Dendritic cell treated with granulocyte-macrophage colony-stimulating factor and Interleukin-4, amounts not matched to agents 40 ng/mL and 50 ng/mL, for 4 days (primary cell): ENCODE measurements around the gene AKAP13.

Experiments
- H3K27ac Mint-ChIP-seq: one replicate; pipeline ENCODE4 v1.8.0; 2022; ENCODE audit warnings: mild to moderate bottlenecking, mixed read lengths
- H3K27me3 Mint-ChIP-seq: one replicate; pipeline ENCODE4 v1.8.0; 2022; ENCODE audit warnings: mild to moderate bottlenecking, mixed read lengths
- H3K36me3 Mint-ChIP-seq: one replicate; pipeline ENCODE4 v1.8.0; 2022; ENCODE audit warnings: low read depth, mixed read lengths
- H3K4me1 Mint-ChIP-seq: one replicate; pipeline ENCODE4 v1.8.0; 2022; ENCODE audit warnings: low read depth, mixed read lengths
- H3K4me3 Mint-ChIP-seq: one replicate; pipeline ENCODE4 v1.8.0; 2022; ENCODE audit warnings: mild to moderate bottlenecking, moderate library complexity, mixed read lengths
- H3K9me3 Mint-ChIP-seq: one replicate; pipeline ENCODE4 v1.8.0; 2022; ENCODE audit warnings: mixed read lengths
- intact Hi-C: fragments of 100-400 bp; cut with micrococcal nuclease; formaldehyde crosslinking; loops from one replicate; pipeline ENCODE4 v1.15.0; 2022

The AKAP13 gene

GRCh38 chr15:85748176-85748575 is 367.8 kb downstream of the AKAP13 start:
- Mint-ChIP-seq H3K9me3 (no peaks in the 10 kb centered on the region), H3K27ac (peak overlapping the region; percentile 77), H3K27me3 (no peaks in the 10 kb centered on the region), H3K4me1 (peaks cover 49% of the 10 kb centered on the region), H3K4me3 (no peak overlapping the region), H3K36me3 (peaks cover 64% of the 10 kb centered on the region)
- intact Hi-C loops = no loop called here

- Mint-ChIP-seq H3K27ac (peak overlapping the region; percentile 77), H3K4me1 (peaks cover 54% of the 10 kb centered on the region)
These were observed 368.3 kb downstream of the AKAP13 start for GRCh38 chr15:85748729-85749128.

GRCh38 chr15:85749261-85750151 is 369.1 kb downstream of the AKAP13 start:
- no peaks in the 10 kb centered on the region for H3K9me3 Mint-ChIP-seq
- H3K36me3 Mint-ChIP-seq = peaks cover 51% of the 10 kb centered on the region
- H3K27ac Mint-ChIP-seq = peak overlapping the region; percentile 77
- intact Hi-C loops = no loop called here
- peak overlapping the region; percentile 37 for H3K4me3 Mint-ChIP-seq
- peaks cover 62% of the 10 kb centered on the region for H3K4me1 Mint-ChIP-seq
- H3K27me3 Mint-ChIP-seq = no peaks in the 10 kb centered on the region

More at GRCh38 chr15:85748729-85749128, 368.3 kb downstream of the AKAP13 start:
- no peaks in the 10 kb centered on the region for H3K9me3 Mint-ChIP-seq
- no peaks in the 10 kb centered on the region for H3K27me3 Mint-ChIP-seq
- no peak overlapping the region for H3K4me3 Mint-ChIP-seq
- peaks cover 59% of the 10 kb centered on the region for H3K36me3 Mint-ChIP-seq
- intact Hi-C loops = no loop called here

- peaks cover 65% of the 10 kb centered on the region for H3K4me1 Mint-ChIP-seq
- H3K9me3 Mint-ChIP-seq = no peaks in the 10 kb centered on the region
- H3K4me3 Mint-ChIP-seq = no peak overlapping the region
- peak overlapping the region; percentile 77 for H3K27ac Mint-ChIP-seq
- H3K27me3 Mint-ChIP-seq = no peaks in the 10 kb centered on the region
- intact Hi-C loops = no loop called here
- H3K36me3 Mint-ChIP-seq = peaks cover 40% of the 10 kb centered on the region
These were observed 370.2 kb downstream of the AKAP13 start for GRCh38 chr15:85750319-85751290.

- intact Hi-C loops = no loop called here
- Mint-ChIP-seq H3K36me3 (peaks cover 31% of the 10 kb centered on the region), H3K27ac (peak overlapping the region; percentile 77), H3K4me1 (peaks cover 65% of the 10 kb centered on the region), H3K27me3 (no peaks in the 10 kb centered on the region), H3K9me3 (no peaks in the 10 kb centered on the region), H3K4me3 (no peak overlapping the region)
These were observed 371.1 kb downstream of the AKAP13 start for GRCh38 chr15:85751291-85752123.

- Mint-ChIP-seq H3K4me1 (peaks cover 65% of the 10 kb centered on the region), H3K27ac (no peak overlapping the region), H3K27me3 (no peaks in the 10 kb centered on the region), H3K4me3 (no peak overlapping the region), H3K36me3 (peaks cover 25% of the 10 kb centered on the region), H3K9me3 (no peaks in the 10 kb centered on the region)
- intact Hi-C loops = no loop called here
These were observed 371.7 kb downstream of the AKAP13 start for GRCh38 chr15:85752124-85752475.

- Mint-ChIP-seq H3K36me3 (peaks cover 21% of the 10 kb centered on the region), H3K4me1 (peaks cover 65% of the 10 kb centered on the region), H3K4me3 (no peak overlapping the region), H3K27ac (peak overlapping the region; percentile 46), H3K27me3 (no peaks in the 10 kb centered on the region), H3K9me3 (no peaks in the 10 kb centered on the region)
- intact Hi-C loops = no loop called here
These were observed 372.1 kb downstream of the AKAP13 start for GRCh38 chr15:85752491-85752961.

GRCh38 chr15:85753261-85753660 is 372.9 kb downstream of the AKAP13 start:
- peaks cover 63% of the 10 kb centered on the region for H3K4me1 Mint-ChIP-seq
- peaks cover 19% of the 10 kb centered on the region for H3K36me3 Mint-ChIP-seq
- H3K4me3 Mint-ChIP-seq = no peak overlapping the region
- H3K27me3 Mint-ChIP-seq = no peaks in the 10 kb centered on the region
- H3K9me3 Mint-ChIP-seq = no peaks in the 10 kb centered on the region
- intact Hi-C loops = no loop called here
- no peak overlapping the region for H3K27ac Mint-ChIP-seq

GRCh38 chr15:85753791-85754452 is 373.5 kb downstream of the AKAP13 start:
- Mint-ChIP-seq H3K36me3 (peaks cover 18% of the 10 kb centered on the region), H3K4me3 (no peak overlapping the region), H3K27ac (no peak overlapping the region), H3K9me3 (no peaks in the 10 kb centered on the region), H3K4me1 (peaks cover 56% of the 10 kb centered on the region), H3K27me3 (no peaks in the 10 kb centered on the region)
- intact Hi-C loops = no loop called here

- Mint-ChIP-seq H3K4me1 (peaks cover 46% of the 10 kb centered on the region), H3K27ac (peak overlapping the region; percentile 24), H3K4me3 (no peak overlapping the region), H3K27me3 (no peaks in the 10 kb centered on the region), H3K36me3 (peaks cover 12% of the 10 kb centered on the region), H3K9me3 (no peaks in the 10 kb centered on the region)
- intact Hi-C loops = no loop called here
These were observed 374.6 kb downstream of the AKAP13 start for GRCh38 chr15:85754989-85755388.

GRCh38 chr15:85755471-85755870 is 375.1 kb downstream of the AKAP13 start:
- intact Hi-C loops = no loop called here
- Mint-ChIP-seq H3K4me3 (no peak overlapping the region), H3K4me1 (peaks cover 41% of the 10 kb centered on the region), H3K9me3 (no peaks in the 10 kb centered on the region), H3K27me3 (no peaks in the 10 kb centered on the region), H3K27ac (no peak overlapping the region), H3K36me3 (peaks cover 12% of the 10 kb centered on the region)

- Mint-ChIP-seq H3K27me3 (no peaks in the 10 kb centered on the region), H3K9me3 (no peaks in the 10 kb centered on the region), H3K4me3 (no peak overlapping the region), H3K36me3 (peaks cover 12% of the 10 kb centered on the region), H3K4me1 (peaks cover 36% of the 10 kb centered on the region), H3K27ac (no peak overlapping the region)
- intact Hi-C loops = no loop called here
These were observed 375.5 kb downstream of the AKAP13 start for GRCh38 chr15:85755942-85756341.
